ENCODE measurements around the gene VRK3.

The VRK3 gene

DNA sequence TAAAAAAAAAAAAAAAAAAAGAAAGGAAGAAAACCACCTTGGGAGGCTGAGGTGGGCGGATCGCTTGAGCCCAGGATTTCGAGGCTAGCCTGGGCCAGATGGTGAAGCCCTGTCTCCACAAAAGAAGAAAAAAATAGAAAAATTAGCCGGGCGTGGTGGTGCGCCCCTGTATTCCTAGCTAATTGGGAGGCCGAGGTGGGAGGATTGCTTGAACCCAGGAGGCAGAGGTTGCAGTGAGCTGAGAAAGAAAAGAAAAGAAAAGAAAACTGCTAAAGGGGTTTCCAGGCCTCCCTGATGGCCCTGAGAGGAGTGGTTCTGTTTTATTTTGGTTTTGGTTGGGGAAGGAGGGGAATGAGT lies 1.4 kb upstream of the VRK3 start:
- DNase-seq = no peak

DNA sequence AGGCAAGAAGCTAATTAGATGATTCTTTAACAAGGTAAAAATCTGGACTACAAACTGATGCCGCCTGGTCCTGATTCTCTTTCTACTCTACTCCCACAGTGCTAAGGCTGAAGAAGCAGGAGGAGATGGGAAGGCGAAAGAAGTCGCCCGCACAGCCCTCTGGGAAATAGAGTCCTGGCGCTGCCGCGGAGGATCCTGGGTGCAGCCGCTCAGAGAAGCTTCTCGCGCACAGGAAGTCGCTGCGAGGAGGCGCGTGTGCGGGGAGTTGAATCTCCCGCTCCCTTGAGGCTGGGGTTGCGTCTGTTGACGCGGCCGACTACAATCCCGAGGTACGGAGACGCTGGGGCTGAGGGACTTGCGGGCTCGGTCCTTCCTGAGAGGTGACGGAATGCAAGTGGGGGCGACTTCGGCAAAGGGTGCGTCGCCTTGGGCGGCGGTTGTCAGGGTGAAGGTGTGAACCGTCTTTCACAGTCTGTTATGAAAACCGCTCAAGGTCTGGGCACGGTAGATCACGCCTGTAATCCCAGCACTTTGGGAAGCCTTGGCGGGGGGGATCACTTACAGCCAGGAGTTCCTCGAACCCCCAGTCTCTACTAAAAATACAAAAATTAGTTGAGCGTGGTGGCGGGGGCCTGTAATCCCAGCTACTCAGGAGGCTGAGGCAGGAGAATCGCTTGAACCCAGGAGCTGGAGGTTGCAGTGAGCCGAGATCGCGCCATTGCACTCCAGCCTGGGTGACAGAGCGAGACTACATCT lies 800 bp upstream of the VRK3 start, which contains the start of gene ZNF473:
TSS of gene ZNF473 (plus strand) at position 212 of the 756 bp plus-strand sequence. CDS start 5,078 bp downstream, outside the sequence.
- DNase-seq = peak; percentile 94

DNA sequence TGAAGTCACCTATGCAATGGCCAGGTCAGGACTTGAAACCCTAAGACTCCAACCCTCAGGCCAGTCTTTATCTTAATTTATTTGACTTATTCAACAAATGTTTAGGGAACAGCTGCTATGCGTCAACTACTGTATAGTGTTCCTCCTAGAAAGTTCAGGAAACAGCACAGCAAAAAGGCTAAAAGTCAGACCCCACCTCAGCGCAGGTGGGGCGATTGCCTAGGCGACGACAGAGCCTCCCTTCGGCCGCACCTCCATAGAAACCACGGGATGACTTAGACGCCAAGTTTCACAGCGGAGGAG lies 502 bp downstream of the VRK3 start:
- no peak for DNase-seq

DNA sequence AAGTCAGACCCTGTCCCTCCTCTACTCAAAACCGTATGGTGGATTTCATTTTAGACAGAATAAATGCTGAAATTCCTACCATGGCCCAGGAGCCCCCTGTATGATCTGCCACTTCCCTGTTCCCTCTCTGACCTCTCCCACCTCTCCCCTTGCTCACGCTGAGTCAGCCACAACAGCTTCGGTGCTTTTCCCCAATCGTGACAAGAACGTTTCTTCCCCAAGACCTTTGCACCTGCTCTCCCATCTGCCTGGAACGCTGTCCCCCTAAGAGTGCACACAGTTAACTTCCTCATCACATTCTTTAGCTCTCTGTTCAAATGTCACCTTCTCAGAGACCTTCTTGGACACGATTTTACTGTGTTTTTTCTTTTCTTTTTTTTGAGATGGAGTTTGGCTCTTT lies 2.3 kb downstream of the VRK3 start:
- DNase-seq = no peak

DNA sequence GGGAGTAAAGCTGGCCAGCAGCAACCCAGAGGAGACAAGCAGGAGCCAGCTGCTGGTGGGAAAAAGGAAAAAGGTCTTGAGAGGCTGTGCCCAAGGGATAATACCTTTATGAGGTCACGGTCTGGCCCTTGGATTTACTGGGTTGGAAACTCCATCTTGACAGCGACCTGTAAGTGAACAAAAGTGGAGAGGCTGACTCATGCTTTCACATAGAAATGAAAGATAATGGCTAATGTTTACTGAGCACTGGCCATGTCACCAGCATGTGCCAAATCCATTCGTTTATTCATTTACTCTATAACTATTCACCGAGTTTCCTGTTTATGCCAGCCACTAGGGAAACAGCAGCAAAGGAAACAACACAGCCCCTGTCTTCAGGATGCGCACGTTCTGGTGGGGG lies 4.7 kb downstream of the VRK3 start:
- no peak for DNase-seq

DNA sequence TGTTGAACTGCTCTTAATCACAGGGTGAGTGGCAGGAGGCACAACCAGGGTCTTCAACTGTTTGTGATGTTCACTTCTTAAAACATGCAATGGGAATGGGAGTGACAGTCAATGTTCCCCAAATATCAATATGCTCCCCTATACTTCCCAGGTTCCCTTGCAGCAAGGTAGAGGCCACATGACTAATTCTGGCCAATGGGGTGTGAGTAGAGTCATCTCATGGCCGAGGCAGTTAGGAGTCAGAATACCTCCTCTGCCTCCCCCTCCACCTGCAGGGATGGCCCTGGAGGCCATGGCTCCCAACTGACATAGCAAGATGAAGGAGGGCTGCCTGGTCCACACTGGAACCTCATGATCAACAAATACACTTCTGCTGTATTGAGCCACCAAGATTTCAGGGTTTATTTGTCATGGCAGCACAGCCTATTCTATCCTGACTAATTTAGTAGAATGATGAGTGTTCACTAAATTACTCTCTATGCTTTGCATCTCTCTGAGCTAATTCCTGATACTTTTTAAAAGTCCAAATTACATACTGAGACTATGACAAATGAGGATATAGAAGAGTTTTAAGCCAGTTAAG lies 8.9 kb downstream of the VRK3 start:
- no peak for DNase-seq

DNA sequence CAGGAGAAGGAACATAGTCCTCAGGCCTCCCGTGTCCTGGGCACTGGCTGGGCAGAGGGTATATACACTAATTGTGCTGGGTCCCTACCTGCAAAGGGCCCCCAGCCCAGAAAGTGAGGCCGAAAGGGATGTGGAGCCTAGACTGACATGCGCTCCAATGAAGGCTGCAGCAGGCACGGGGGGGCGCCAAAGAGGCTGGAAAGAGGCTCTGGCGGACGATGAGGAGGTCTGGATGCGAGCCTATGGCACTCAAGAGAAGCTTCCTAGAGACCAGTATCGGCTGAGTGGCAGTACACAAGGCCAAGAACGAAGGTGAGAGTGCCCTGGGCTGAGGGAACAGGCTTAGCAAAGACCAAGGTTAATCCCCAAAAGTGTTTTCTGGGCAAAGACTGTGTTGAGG lies 16.6 kb downstream of the VRK3 start:
- no peak for DNase-seq

DNA sequence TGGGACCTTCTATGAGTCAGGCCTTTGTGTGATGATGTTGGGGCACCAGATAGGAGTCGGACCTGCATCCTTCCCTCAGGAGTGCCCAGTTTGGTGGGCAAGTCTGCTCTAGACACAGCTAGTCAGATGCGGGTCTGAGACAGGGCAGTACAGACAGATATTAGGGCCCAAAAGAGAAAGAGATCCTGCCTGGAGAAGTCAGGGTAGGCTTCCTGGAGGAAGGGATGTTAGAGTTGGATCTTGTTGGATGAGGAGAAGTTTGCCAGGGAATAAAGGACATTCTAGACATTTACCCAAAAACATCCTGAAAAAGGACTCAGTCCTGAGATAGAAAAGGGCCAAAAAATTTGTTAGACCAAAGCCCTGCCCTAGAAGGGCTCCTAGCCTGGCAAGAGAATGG lies 17.2 kb downstream of the VRK3 start:
- no peak for DNase-seq

DNA sequence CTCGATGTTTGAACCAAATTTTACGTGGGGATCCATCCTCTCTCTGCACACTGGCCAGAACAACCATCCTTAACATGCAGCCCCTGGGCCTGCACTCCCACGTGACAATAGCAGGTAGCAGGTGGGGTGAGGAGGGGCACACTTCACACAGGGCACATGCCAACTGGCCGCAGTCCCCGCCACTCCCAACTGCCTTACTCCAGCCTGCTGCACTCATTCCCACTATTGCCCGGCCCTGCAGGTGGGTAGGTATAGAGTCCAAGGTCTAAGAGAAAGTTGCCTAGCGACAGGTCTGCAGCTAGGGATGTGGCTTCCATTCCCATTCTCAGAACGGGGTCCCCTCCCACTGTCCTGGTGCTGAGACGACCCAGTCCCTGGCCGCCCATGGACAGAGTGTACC lies 18.0 kb downstream of the VRK3 start:
- DNase-seq = no peak

DNA sequence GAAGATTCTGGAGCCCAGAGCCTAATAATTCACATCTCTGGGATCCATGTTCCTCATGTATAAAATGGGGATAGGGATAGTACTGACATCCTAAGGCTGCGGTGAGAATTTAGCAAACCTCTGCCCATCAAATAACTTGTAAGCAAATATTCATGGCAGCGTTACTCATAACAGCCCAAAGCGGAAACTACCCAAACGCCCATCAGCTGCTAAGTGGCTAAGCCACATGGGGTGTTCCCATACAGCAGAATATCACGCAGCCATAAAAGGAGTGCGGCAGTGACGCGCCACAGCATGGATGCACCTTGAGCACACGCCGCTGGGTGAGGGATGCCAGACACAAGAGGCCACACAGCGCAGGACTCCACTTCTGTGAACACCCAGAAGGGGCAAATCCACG lies 19.7 kb downstream of the VRK3 start:
- no peak for DNase-seq

DNA sequence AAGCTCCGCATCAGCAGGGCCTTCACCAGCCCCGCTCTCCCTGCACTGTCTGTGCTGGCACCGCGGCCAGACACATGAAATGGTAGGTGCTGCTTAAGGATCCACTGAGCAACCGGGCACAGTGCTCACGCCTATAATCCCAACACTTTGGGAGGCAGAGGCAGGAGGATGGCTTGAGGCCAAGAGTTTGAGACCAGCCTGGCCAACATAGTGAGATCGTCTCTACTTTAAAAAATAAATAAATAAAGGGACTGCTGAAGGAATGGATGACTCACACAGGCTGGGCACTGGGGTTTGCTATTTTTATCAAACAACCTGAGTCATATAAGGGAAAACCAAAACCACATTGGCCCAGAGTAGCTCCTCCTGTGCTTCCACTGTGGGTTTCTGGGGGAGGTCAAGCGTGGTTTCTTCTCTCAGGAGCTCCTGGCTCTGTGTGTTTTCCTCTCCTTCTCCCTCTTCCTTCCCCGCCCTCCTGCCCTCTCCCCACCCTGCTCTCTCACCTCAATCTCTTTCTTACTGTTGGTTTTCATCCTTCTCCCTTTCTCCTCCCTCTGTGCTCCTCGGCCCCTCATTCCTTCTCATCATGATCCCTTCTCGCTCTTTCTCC lies 21.3 kb downstream of the VRK3 start:
- no peak for DNase-seq

DNA sequence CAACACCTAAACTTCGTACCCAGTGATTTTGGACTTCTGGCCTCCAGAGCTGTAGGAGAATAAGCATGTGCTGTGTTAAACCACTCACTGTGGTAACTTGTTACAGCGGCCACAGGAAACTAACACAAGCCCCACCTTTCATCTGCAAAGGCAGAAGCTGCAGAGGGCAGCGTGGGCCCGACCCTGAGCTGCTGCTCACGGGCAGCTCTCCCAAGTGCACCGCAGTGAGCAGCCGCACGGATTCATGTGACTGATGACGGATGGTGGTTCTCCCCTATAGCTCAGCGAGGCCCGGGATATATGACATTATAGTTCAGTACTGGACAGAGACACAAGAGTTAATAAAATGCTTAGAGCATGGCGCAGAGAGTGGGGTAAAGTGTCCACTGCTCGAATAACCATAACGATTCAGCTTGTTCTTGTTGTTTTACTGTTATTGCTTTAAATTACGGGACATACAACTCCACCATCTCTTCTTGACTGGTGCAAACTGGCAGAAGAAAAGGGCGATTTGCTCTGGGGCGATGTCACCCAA lies 21.9 kb downstream of the VRK3 start:
- DNase-seq = no peak

DNA sequence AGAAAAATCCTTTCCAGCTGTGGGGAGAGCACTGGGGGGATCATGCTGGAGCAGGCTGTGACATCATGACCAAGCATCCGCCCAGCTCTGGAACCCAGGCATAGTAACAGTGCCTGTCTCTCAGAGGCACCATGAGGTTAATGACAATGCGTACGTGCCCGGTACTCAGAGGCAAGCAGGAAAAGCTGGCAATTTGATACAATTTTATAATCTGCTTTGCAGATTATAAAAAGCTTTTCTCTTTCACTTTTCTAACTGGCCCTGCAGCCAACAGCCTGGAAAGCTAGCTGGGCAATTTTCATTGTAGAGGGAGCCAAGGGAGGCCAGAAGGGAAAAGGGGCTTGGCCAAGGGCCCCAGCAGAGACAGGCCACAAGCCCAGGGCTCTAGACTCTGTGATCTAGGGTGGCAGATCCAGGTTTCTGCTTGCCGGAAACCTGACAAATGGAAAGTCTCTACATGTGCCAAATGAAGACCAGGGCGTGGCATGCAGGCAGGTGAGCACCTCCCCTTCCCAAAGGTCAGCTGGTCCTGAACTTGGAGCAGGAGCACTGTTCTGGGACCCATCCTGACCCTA lies 22.7 kb downstream of the VRK3 start:
- DNase-seq = no peak

DNA sequence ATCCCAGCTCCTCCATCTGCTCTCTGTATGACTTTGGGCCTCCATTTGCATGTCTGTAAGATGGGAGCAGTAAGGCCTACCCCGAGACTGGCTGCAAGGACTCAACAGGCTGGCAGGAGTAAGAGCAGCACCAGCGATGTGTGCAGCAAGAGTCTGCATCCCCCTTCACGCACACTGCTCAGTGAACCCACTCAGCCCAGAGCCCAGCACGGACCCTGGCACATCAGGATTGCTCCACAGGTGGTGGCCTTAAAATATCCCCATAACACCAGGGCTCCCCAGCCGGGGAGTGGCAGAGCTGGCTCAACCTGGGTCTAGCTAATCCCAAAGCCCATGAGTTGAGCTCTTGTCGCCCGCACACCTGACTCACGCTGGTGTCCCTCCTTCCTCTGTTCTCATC lies 23.4 kb downstream of the VRK3 start:
- no peak for DNase-seq

DNA sequence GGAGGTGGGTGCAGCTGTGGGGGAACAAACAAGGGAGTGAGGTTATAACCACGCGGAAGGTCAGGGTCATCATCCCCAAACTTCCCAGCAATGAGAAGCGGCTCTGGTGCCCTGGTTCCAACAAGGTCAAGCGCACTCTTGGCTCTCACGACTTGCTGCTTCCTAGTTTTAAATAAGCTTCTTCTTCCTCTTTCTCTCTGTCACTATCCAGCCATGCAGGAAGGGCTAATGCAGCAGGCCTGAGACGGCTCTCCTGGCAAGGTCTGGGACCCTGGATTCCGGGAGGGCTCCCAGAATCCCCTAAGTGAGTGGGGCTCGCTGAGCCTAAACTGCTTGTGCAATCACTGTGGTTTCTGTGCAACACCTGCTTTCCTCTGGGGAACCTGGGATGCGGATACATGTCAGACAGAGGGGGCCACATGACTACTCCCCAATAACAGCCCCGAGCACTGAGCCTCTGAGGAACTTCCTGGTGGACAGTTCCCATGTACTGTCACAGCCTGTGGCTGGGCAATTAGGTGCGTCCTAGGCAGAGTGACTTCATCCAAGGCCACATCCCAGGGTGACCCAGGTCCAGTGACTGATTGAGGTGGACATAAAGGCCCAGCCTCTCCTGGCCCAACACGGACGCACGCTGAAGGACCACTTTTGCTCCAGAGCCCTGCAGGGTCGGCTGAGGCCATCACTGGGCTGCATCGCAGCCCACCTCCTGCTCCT lies 24.2 kb downstream of the VRK3 start:
- DNase-seq = no peak

DNA sequence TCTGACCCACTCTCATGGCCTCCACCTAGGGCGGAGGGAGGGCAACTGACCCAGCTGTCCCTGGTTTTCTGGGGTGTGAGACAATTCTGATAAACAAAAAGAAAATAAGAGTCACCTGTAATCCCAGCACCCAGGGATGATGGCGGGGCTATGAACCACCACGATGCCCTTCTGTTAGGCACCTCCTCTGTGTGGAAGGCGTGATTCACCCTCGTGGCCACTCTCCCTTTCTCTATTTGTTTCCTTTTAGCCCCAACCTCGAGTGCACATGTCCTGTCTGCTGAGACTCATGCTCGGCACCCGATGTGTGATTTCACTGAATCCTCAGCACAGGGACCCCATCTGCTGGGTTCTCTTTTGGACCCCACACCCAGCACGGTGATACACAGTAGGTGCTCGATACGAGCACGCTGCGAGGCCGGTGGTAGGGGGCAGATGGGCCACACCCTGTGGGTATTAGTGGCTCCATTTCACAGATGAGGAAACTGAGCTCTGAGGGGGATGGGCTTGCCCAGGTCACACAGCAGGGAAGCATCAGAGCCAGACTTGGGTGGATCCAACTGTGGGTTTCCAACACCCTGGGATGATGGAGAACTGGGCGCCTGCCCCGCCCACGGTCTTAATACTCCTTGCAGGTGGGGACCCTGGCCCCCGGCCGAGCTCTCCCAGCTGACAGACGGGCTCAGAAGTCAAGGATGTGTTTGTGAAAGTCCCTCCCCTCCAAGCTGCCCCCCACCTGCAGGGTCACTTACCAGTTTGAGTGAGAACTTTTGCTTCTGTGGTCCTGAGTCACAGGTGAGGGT lies 24.9 kb downstream of the VRK3 start:
- no peak for DNase-seq

DNA sequence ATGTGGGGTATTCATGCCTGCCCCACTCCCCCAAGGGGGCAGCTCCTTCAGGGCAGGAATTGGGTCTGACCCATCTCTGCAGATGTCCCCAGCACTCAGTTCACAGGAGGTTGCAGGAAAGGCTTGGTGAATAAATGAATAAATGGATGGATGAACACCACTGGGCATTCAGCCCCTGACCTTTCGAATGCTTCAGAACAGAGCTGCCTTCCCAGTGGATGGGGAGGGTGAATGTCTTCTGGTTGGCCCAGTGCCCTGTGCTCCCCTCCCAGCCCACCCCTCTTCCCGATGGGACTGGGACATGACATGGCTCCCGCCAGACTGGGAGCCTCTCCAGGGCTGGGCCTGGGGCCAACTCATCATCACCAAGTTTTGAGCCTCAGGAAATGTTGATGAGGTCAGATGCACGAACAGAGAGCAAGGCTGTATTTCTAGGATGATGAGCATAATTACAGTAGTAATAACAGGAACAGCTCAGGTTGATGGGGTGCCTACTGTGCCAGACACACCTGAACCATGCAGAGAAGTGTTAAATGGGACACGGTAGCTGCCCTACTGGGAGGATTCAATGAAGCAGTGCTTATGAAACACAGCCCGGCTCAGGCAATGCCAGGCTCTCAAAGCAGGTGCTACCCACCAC lies 25.7 kb downstream of the VRK3 start:
- DNase-seq = no peak

DNA sequence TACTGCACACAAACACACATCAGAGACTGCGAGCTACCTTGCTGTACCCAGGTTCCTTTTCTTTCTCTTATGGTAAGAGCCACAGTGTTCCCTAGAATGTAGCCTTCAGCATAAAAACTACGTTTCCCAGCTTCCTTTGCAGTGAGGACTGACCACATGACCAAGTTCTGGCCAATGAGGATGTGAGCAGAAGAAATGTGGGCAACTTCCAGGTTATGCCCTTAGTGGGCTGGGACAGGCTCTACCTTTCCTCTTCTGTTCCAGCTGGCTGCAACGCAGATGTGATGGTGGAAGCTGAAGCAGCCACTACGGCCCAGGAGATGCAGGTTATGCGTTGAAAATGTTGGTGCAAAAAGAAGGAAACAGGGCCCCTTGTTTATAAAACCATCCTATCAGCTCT lies 27.5 kb downstream of the VRK3 start:
- DNase-seq = no peak

DNA sequence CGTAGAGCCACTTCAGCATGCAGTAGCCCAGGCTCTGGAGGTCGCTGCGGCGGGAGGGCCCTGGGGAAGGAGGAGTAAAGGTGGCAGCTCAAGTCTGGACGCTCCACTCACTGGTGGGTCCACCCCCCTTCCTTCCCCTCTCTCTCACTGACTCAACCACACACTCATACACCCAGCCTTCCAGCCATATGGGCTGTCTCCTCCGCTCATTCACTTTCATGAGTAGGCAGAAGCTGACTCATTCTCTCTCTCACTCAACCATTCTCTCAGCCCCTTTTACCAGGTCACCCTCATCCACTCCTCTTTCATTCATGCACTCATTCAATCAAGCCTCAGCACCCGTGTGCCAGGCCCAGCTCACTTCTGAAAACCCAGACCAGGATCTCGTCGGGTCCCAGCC lies 36.7 kb downstream of the VRK3 start:
- no peak for DNase-seq

DNA sequence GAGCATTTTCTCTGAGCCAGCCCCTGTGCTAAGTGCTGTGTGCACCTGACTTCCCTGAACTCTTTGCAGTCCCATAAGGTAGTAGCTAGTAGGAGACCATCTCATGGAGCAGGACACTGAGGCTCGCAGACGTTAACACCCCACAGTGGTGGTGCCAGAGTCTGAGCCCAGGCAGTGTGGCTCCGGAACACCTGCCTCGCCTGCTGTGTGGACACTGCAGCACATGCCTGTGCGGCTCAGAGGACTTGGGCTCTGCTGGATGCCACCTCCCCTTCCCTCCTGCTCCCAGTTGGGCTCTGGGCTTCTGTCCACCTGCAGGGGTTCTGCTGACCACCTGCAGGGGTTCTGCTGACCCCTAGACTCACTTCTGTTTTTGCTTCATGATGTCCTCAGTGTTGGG lies 37.2 kb downstream of the VRK3 start:
- DNase-seq = no peak

DNA sequence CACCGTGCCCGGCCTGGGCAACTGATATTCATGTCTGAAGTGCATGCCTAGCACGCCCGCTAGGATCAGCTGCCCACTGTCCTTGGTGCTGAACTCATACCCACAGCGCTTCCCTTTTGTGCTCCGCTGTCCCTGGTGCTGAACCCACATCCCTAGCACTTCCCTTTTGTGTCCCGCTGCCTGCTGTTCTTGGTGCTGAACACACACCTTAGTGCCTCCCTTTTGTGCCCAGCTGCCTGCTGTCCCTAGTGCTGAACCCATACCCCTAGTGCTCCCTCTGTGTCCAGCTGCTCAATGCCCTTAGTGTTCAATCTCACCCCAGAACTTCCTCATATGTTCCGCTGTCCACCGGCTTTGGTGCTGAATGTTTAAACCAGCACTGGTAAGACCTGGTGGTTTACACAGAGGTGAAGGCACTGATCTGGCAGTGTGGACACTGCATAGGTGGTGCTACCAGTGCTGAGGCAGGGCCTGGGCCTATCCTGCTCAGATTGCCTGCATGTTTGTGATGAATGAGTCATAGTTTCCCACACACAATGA lies 37.9 kb downstream of the VRK3 start:
- no peak for DNase-seq

DNA sequence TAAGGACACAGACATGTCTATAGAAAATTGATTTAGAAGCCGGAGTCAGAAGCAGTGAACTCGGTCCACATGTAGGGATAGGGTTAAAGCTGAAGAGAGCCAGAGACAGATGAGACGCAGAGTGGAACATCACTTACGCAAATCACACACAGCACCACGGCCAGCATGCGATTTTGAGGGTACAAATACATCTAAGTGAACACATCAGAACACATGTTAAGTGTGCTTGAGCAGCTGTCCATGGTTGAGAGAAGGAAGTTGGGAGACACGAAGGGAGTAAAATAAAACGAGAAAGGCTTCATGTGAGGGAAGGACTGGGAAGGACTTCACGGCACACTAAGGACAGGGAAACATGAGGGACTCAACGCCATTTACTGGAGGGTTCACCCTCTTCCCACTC lies 38.8 kb downstream of the VRK3 start:
- DNase-seq = no peak
